ENCODE data around the gene UMOD.

UMOD gene

DNA sequence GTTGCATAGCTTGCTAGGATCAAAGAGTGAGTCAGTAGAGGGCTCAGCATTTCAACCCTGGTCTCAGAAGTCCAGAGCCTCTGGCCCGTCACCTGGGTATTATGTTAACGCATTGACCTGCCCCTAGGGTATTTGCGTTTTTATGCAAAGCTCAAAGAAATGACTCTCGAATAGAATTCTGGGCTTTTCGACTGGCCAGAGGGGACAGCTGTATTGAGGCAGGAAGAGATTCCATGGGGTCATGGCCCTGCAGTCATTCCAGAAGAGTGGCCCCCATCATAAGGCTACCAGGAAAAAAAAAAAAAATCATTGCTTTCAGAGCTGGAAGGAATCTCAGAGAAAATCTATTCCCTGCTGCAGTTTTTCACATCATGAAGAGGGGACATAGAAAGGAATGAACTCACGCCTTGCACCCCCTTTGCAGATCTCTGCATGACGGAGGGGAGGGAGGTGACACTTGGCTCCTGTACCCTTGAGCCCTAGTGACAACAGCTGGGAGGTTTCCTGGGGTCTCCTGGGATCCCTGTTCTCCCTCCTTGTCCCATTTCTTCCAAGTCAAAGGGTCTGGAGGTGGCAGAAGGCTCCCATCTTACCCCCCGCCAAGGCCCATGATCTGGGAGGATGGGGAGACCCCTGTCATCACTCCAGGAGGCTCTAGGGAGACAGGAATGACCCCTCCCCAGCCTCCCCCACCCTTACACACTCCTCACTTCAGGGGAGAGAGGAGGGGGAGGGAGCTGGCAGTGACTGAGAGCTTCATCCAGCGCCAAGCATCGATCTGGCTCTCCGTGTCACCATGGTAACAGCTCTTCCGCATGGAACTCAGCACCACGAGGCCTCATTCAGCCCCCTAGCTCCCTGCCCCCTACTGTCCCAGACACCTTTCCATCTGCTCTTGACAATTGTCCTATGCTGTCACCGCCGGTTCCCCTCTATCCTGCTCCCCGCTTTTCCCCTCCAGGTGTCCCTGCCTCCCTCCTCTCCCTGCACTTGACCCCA lies 61.0 kb downstream of the UMOD start:
- no peak for DNase-seq

DNA sequence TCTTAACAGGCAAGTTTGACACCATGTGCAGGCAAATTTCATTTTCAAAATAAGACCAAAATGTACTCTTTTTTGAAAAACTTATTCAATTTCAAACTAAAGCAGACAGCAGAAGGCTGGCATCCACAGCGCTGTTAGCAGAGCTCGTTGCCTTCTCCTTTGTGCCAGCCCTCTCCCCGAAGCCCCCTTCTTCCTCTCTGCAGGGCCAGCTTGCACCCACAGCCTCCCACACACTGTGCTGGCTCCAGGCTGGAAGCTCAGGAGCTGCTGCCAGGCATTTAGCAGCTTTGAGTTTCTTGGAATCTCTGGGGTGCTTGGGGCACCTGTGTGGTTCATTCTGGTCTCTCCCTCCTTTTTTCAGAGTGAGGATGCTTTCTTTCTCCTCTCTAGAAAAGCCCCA lies 62.9 kb downstream of the UMOD start:
- no peak for DNase-seq

DNA sequence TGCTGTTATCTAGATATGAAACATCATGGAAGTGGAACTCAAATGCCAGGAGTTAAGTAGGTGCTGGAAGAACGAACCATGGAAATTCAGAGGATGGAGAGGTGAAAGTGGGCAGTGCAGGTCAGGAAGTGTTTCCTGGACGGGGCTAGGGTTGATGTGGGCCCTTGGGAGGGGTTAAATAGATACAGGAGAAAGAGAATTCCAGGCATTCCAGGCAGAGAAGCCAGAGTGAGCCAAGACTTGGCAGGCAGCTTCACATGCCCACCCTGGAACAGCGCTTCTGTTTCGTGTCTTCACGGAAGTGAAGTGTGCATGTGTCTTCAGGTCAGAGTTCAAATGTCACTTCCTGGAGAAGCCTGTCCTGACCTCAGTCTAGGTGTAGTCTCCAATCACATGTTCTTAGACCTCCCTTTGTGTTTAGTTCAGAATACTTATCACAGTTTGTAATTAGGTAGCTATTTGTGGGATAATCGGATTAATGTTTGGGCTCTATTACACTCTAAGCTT lies 66.5 kb downstream of the UMOD start:
- no peak for DNase-seq

Data from NK-92 treated with Interleukin-12 subunit alpha and Interleukin-12 subunit beta, amount 100 ng/mL, for 24 hours (cell line).